HG03457 (cell line): ENCODE measurements around the gene KRT83.
"Not testable (repeated sequence)": the region's sequence is repeated elsewhere in the genome, so short reads cannot be mapped to it uniquely, and the experiment has no call there.

ENCODE experiments used
- ATAC-seq: cut with Tn5 transposase; IDR thresholded peaks from one replicate; pipeline ENCODE4 v1.9.1; 2021; ENCODE audit warnings: moderate number of reproducible peaks; ENCODE audit not compliant: unreplicated experiment

Gene KRT83

GRCh38 chr12:52333321-52333720 lies 12.1 kb upstream of the KRT83 start:
- ATAC-seq: no peak

GRCh38 chr12:52332381-52332780 lies 11.2 kb upstream of the KRT83 start:
- no peak for ATAC-seq

- ATAC-seq: no peak
These were observed 10.6 kb upstream of the KRT83 start for GRCh38 chr12:52331833-52332232.

- no peak for ATAC-seq
These were observed 9.8 kb upstream of the KRT83 start for GRCh38 chr12:52331039-52331438.

- ATAC-seq: no peak
These were observed 6.8 kb upstream of the KRT83 start for GRCh38 chr12:52327830-52328500.

- no peak for ATAC-seq
These were observed 6.0 kb upstream of the KRT83 start for GRCh38 chr12:52327052-52327829.

- no peak for ATAC-seq
These were observed 2.9 kb upstream of the KRT83 start for GRCh38 chr12:52324153-52324444.

GRCh38 chr12:52323416-52324152 lies 2.4 kb upstream of the KRT83 start:
- ATAC-seq: no peak

- no peak for ATAC-seq
These were observed 1.8 kb upstream of the KRT83 start for GRCh38 chr12:52323001-52323400.

- ATAC-seq: no peak
These were observed 871 bp upstream of the KRT83 start for GRCh38 chr12:52322069-52322468.

- no peak for ATAC-seq
These were observed 220 bp upstream of the KRT83 start for GRCh38 chr12:52321418-52321817.

- ATAC-seq: no peak
These were observed 2.1 kb downstream of the KRT83 start for GRCh38 chr12:52319097-52319496.

GRCh38 chr12:52318241-52318990 lies 2.8 kb downstream of the KRT83 start:
- no peak for ATAC-seq

- no peak for ATAC-seq
These were observed 3.6 kb downstream of the KRT83 start for GRCh38 chr12:52317468-52318052.

GRCh38 chr12:52316701-52317100 lies 4.5 kb downstream of the KRT83 start:
- ATAC-seq: no peak

GRCh38 chr12:52316290-52316689 lies 4.9 kb downstream of the KRT83 start:
- no peak for ATAC-seq

- not testable (repeated sequence) for ATAC-seq
These were observed 5.5 kb downstream of the KRT83 start for GRCh38 chr12:52315721-52316120.

- no peak for ATAC-seq
These were observed 6.7 kb downstream of the KRT83 start for GRCh38 chr12:52314511-52314910.

GRCh38 chr12:52313926-52314325 lies 7.3 kb downstream of the KRT83 start:
- no peak for ATAC-seq

- no peak for ATAC-seq
These were observed 7.7 kb downstream of the KRT83 start for GRCh38 chr12:52313461-52313860.

- ATAC-seq: no peak
These were observed 9.1 kb downstream of the KRT83 start for GRCh38 chr12:52312086-52312485.
